NCI-H2227 (cell line): ENCODE data around the gene PDE6G.

Source experiments
- DNase-seq: peaks from one replicate; lab custom pipeline; 2025; ENCODE audit not compliant: unreplicated experiment; lab: John Stamatoyannopoulos, UW

Gene PDE6G

DNA sequence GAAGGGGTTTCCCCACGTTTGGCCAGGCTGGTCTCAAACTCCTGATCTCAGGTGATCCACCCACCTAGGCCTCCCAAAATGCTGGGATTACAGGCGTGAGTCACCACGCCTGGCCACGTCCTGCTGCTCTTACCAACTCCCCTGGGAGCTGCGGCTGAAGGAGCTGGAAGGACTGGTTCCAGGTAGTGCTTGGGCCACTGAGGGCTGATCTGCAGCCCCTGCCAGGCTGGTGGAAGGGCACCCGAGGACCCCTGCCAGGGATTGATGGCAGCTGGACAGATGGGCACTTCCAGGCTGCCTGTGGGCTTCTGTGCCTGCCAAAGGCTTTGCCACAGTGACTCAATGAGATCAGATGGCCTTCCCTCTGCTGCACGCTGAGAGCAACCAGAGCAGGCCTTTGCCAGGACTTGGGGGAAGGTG lies 7.7 kb upstream of the PDE6G start:
- no peak for DNase-seq

DNA sequence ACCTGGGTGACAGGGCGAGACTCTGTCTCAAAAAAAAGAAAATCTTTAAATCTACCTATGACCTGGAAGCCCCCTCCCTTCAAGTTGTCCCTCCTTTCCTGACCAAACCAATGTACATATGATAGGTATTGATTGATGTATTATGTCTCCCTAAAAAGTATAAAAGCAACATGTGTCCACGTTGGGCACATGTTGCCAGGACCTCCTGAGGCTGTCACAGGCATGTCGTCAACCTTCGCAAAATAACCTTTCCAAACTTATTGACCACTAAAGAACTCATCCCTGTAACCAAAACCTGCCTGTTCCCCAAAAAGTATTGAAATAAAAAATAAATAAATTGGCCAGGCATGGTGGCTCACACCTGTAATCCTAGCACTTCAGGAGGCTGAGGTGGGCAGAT lies 5.7 kb upstream of the PDE6G start:
- DNase-seq, result no peak

- DNase-seq, result no peak
Measured at GRCh38 chr17:81660441-81660840, 4.1 kb upstream of the PDE6G start.

DNA sequence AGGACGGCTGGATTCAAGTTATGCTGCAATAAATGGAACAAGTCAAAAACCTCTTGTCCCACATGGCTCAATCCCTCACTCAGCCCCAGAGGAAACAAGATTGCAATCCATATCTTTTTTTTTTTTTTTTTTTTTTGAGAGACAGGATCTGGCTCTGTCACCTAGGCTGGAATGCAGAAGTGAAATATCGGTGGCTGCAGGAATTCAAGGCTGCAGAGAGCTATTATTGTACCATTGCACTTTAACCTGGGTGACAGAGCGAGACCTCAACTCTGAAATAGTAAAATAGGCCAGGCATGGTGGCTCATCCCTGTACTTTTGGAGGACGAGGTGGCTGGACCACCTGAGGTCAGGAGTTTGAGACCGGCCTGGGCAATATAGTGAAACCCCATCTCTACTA lies 2.7 kb upstream of the PDE6G start:
- no peak for DNase-seq

DNA sequence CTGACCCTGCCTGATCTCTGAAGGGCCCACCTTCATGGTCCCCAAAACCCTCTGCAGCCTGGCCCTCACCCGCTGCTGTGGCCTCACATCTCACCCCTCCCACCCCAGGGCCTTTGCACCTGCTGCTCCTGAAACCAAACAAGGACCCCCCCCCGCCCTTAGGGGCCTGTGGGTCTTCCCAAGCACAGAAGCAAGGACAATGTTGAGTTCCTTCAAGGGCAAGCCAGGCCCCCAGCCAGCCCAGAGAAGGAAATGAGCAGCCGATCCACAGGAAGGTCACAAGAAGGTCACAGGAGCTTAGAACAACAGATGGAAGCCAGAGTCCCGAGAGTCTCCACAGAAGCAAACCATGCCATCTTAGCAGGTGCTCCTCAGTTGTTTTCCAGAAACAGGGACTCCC lies 493 bp upstream of the PDE6G start:
- no peak for DNase-seq

- DNase-seq, result no peak
Measured at GRCh38 chr17:81655378-81656117, 794 bp downstream of the PDE6G start.

DNA sequence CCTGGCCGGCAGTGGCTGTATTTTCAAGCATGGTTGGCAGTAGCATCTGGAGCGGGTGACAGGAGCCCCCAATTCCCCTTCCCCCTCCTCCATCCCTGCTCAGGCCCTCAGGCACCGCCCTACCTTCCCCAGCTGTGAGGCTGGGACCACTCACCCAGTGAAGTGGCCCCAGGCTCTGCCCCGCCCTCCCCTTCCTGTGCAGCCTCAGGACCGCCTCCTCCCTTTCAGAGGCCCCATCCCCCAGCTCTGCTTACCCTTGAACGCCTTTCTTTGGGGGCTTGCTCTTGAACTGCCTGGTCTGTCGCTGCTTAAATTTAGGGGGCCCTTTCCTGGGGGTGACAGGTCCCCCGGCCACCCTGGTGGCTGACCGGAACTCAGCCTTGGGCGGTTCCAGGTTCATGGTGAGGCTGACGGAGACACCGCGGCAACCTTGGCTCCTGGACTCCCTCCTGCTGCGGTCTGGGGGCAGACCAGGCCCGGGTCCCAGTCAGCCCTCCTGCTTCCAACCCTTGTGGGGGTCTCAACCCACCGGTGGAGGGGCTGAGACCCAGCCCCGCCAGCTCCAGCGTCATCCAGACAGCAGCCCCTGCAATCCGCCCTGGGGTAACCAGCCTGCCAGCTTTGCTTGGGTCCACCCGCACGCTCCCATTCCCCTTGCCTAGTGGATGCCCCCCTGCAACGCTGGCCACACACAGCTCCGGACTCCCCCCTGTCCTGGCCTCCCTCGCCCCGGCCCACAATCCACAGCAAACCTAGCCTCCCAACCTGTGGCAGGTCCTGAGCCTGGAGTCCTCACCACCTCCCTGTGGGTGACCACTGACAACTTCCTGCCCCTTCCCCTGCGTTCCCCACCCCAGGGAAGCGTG lies 3.2 kb downstream of the PDE6G start:
- no peak for DNase-seq

DNA sequence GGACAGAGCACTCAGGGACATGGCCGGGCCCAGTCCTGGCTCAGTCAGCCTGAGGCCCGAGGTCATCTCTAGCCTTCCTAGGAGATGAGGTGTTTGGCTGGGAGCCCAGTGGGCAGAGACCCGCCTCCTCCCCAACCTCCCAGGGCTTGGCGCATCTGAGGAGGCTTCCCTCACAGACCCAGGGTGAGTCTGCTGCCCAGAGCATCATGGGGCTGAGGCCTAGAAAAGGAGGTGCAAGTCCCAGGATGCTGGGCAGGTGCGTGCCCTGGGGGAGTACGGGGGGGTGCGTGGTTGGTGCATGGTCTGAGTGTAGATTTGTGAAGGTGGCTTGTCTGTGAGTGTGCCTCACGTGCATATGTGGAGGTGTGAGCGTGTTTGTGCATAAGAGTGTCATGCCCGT lies 4.7 kb downstream of the PDE6G start:
- no peak for DNase-seq

- DNase-seq, result no peak
Measured at GRCh38 chr17:81650951-81651350, 5.4 kb downstream of the PDE6G start.

DNA sequence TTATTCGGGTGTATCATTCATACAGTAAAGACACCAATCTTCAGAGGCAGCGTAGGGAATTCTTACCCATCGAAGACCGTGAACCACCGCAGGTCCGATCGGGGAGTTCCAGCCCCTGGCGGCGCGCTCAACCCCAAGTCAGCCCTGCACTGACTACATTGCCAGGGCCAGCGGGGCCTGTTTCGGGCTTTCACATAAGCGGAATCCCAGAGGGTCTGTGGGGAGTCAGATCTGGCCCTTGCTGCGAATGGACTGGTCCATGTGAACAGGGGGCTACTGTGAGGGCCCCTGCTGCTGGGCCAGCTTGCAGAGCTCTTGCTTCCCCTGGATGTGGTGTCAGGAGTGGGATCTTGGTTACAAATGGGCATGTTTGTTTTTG lies 7.6 kb downstream of the PDE6G start:
- DNase-seq, result no peak

- no peak for DNase-seq
Measured at GRCh38 chr17:81648013-81648706, 8.2 kb downstream of the PDE6G start.

GRCh38 chr17:81647640-81648012 lies 8.7 kb downstream of the PDE6G start:
- no peak for DNase-seq

- DNase-seq, result no peak
Measured at GRCh38 chr17:81646869-81647600, 9.3 kb downstream of the PDE6G start.

- DNase-seq, result no peak
Measured at GRCh38 chr17:81644976-81645952, 11.1 kb downstream of the PDE6G start.

DNA sequence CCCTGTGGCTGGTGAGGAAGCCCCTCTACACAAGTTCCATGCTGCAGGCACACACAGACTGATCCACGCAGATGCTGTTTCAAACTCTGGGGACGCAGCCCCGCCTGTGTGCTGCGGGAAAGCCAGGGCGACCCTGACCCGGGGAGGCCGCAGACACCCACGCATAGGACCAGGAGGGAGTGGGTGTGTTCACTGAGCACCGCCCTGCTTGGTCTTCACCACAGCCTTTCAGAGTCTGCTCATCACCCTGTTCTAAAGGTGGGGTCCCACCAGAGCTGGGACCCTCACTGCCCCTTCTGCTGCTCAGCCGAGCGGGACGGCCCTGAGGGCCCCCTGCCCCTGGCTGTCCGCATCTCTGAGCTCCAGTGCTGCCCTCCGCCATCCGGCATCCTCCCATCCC lies 11.8 kb downstream of the PDE6G start:
- no peak for DNase-seq

GRCh38 chr17:81641825-81642489 lies 14.4 kb downstream of the PDE6G start:
- DNase-seq, result no peak

- DNase-seq, result no peak
Measured at GRCh38 chr17:81640011-81640410, 16.3 kb downstream of the PDE6G start.

DNA sequence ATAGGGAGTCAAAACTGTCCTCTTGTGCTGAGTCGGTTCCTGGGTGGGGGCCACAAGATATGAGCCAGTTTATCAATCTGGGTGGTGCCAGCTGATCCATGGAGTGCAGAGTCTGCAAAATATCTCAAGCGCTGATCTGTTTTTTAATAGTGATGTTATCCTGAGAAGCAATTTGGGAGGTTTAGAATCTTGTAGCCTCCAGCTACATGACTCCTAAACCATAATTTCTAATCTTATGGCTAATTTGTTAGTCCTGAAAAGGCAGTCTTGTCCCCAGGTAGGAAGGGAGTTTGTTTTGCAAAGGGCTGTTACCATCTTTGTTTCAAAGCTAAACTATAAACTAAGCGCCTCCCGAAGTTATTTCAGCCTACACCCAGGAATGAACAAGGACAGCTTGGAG lies 17.7 kb downstream of the PDE6G start:
- no peak for DNase-seq

DNA sequence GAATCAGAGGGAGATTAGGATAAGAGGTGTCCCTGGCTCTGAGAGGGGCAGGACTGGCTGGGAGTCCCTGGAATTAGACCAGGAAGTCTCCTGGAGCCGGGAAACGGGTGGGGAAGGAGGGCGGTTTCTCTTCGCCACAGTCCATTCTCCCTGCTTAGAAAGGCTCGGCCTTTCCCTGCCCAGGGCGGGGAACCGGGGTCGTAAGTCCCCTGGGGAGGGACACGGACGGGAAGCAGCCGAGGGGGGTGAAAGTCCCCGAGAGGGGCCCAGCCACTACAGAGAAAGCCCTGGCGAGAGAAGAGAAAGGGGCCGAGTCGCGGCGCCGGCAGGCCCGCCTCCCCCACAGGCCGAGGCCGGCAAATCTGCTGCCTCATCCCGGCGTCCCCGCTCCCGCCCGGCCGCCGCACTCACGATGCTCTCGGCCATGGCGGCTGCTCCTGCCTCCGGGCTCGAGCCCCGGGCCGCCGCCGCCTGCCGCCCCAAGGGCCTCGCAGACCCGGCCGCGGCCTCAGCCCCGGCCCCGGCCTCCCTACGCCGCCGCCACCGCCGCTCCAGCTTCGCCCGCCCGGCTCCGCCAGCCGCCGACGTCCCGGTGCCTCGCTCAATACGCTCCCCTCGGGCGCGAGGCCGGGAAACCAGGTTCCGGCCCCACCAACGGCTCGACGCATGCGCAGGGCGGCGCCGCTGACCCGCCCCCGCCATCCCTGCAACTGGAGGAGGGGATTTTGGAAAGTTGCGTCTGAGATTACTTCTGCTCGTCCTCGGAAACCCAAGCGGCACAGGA lies 19.6 kb downstream of the PDE6G start, which contains the start of the genes NPLOC4 and TSPAN10:
Gene NPLOC4, minus strand, starts transcription at position 608 of the 784 bp plus-strand sequence. Its CDS starts 182 bp downstream, at position 426.
Gene TSPAN10, plus strand, starts transcription at position 692 of the 784 bp plus-strand sequence. CDS start 5,217 bp downstream, outside the sequence.
- peak; percentile 93 for DNase-seq
